LoVo (cell line): ENCODE measurements around the gene UBN1.

ENCODE experiments used
- DNase-seq: peaks from one replicate; pipeline ENCODE4 v3.0.0-alpha.2; 2016; ENCODE audit warnings: low spot score

The UBN1 gene

DNA sequence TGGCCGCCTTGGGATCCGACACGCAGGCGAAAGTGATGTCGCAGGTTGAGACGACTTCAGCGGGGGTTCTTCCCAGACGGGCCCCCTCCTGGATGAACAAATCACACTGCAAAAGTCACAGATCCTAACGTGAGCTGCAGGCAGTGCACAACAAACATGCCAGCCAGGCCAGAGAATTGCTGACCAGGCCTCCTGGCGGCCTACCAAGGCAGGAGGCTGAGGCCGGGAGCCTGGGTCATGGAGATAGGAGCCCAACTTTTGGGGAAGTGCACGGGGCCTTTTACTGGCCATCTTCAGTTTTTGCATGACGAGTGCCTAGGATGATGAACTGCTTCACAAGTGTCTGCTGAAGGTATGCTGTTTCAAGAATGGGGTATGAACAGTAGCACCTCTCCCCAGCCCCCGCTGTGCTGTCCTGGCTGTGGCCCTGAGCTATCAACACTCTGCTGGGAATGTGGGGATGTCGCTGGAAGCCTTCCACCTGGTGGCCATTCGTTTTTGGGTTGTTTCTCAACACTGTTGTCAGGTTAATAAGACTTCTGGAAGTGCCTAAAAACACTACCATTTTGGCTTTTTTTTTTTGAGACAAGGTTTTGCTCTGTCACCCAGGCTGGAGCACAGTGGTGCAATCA is 32.6 kb upstream of the UBN1 start:
- DNase-seq: no peak

DNA sequence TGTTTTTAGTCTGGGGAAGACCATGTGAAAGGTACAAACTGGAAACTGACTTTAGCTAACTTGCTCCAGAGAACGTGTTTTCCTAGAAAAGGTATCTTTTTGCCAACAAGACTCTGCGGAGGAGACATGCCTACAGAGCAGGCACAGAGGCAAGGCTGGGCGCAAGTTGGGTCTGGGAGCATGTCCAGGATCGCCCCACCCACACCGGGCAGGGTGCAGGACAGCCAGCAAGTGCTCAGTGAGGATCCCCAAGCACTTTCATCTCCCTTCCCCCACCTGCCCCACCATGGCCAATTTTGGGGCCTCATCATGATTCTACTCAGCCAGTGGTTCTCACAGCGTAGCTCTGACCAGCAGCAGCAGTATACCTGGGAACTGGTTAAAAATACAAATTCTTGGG is 26.6 kb upstream of the UBN1 start:
- no peak for DNase-seq

GRCh38 chr16:4825196-4825595 is 22.1 kb upstream of the UBN1 start:
- DNase-seq: no peak

DNA sequence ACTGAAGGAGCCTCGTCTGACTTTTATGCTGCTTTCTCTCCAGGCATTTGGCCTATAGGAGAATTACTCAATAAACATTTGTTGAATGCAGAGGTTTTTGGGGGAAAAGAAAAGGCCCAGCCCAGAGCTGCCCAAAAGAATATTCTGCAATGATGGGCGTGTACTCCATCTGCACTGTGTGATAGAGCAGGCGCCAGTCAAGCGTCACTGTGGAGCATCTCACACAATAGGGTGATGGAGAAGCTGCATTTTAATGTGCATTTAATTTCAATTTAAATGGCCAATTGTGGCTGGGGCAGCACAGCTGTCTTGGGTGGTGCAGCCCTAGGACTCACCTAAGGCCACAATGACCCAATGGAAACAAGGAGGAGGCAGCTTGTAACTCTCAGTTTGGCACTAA is 20.8 kb upstream of the UBN1 start:
- no peak for DNase-seq

GRCh38 chr16:4826980-4827379 is 20.3 kb upstream of the UBN1 start:
- no peak for DNase-seq

DNA sequence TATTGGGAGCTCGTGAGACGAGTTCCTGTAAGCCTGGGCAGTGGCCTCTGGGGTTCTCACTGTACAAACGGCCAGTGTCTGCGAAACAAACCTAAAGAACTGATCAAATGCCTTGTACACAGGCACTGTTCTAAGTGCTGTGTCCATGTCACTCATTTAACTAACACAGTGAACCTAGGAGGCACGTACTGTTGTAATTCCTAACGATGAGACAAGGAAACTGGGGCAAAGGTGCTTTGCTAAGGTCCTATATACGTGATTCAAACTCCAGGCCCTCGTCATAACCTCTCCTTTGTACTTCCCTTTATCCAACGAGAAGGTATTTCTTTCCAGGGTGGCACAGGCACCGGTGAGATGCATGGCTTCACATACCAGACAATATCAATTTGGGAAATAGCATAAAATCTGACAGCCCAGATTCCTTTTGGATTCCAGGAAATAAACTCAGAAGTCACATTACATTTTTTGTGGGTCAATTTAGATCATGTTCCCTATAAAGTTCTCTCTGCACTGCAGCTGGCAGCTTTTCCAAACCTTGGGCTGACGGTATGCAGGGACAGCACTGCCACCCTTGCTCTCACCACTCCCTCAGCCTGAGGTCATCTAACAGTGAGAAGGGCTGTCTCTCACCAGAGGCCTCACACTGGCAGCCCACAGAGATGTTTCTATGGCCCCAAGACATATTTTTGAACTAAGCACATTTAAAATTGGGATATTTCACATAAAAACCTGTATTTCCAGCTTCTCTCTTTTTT is 18.5 kb upstream of the UBN1 start:
- no peak for DNase-seq

DNA sequence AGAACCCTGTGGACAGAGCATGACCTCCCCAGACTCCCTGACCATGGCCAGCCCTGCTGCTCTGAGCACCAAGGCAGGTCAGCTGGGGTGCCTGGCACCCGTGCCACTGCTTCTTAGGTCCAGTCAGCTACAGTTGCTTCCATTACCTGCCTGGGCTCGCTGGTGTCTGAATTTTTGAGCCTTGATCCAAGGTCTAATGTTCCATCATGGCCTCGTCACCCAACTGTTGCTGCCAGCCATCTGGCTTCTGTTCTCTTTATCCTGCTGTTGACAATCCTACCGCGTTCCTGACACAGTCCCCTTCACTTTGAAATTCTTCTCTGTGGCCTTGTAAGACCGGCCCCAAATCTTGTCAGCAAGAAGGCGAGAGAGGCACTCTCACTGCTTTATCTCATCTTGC is 16.9 kb upstream of the UBN1 start:
- no peak for DNase-seq

- no peak for DNase-seq
Observed at GRCh38 chr16:4831616-4832015, 15.7 kb upstream of the UBN1 start.

GRCh38 chr16:4832698-4833343 is 14.5 kb upstream of the UBN1 start:
- no peak for DNase-seq

- DNase-seq: no peak
Observed at GRCh38 chr16:4833584-4833983, 13.7 kb upstream of the UBN1 start.

GRCh38 chr16:4836727-4837126 is 10.6 kb upstream of the UBN1 start:
- DNase-seq: no peak

DNA sequence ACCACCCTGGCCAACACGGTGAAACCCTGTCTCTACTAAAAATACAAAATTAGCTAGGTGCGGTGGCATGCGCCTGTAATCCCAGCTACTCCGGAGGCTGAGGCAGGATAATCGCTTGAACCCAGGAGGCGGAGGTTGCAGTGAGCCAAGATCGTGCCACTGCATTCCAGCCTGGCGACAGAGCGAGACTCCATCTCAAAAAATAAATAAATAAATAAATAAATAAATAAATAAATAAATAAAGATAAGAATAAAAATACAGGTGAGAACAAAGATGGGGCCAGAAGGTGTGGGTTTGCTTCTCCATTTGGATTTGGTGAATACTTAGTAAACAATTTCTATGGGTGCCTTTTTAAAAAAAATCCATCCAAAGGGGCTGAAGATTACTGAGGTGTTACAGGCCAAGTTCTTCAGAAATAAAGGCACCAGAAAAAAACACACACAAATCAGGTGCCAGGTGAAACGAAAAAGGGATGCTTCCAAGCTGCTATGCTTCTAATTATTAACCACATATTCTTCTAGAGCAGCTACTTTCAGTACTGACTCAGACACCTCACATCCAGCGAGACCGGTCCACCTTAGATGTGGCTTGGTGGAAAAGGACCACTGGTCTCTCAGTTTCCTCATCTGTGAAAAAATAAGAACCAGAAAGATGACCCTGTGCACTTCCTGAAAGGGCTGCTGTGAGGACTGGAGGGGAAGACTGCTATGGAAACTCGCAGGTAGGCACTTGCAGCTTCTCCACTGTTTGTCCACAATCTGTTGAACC is 9.4 kb upstream of the UBN1 start:
- DNase-seq: no peak

DNA sequence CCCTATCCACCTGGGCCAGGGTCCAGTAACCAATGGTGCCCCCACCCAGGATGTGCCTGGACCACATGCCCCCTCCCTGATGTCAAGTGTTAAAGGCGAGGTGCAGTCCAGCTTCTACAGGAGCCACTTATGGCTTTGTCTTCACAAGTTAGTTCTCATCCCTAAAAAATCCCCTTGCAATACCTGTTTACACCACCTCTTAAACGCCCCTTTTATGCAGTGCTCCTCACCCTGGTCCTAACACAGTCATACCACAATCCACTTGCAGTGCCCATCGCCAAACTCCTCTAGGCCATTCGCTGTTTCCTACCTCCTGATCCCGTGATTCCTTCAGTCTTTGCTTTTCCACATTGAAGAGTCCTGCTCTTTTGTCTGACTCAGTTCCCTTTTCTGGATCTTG is 7.3 kb upstream of the UBN1 start:
- DNase-seq: no peak

- no peak for DNase-seq
Observed at GRCh38 chr16:4840984-4841383, 6.3 kb upstream of the UBN1 start.

- peak; percentile 23 for DNase-seq
Observed at GRCh38 chr16:4846503-4846900, 779 bp upstream of the UBN1 start.

- peak; percentile 41 for DNase-seq
Observed at GRCh38 chr16:4847774-4848587, 700 bp downstream of the UBN1 start.

- DNase-seq: no peak
Observed at GRCh38 chr16:4850211-4850610, 2.9 kb downstream of the UBN1 start.

GRCh38 chr16:4852221-4852872 is 5.1 kb downstream of the UBN1 start:
- DNase-seq: peak; percentile 52

DNA sequence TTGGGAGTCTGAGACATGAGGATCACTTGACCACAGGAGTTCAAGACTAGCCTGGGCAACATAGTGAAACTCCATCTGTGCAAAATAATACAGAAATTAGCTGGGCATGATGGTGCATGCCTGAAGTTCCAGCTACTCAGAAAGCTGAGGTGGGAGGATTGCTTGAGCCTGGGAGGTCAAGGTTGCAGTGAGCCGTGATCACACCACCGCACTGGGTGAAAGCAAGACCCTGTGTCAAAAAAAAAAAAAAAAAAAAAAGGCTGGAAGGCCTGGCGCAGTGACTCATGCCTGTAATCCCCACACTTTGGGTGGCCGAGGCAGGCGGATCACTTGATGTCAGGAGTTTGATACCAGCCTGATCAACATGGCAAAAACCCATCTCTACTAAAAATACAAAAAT is 8.1 kb downstream of the UBN1 start:
- DNase-seq: no peak

GRCh38 chr16:4855804-4856203 is 8.5 kb downstream of the UBN1 start:
- DNase-seq: no peak

GRCh38 chr16:4859190-4859899 is 12.1 kb downstream of the UBN1 start:
- no peak for DNase-seq
